Stimulated activated CD8-positive, alpha-beta memory T cell treated with anti-CD3 and anti-CD28 coated beads, Interleukin-15, amount 100 ng/mL, for 4 hours (primary cell): Measurements from ENCODE around the gene CCDC138.
"Not testable (repeated sequence)": the region's sequence is repeated elsewhere in the genome, so short reads cannot be mapped to it uniquely, and the experiment has no call there.

Experiments
- DNase-seq, 2 donors: peaks; one replicate each; pipeline ENCODE4 v3.0.0-alpha.2; 2020; ENCODE audit warnings: low read depth in 2 of 2

The CCDC138 gene

DNA sequence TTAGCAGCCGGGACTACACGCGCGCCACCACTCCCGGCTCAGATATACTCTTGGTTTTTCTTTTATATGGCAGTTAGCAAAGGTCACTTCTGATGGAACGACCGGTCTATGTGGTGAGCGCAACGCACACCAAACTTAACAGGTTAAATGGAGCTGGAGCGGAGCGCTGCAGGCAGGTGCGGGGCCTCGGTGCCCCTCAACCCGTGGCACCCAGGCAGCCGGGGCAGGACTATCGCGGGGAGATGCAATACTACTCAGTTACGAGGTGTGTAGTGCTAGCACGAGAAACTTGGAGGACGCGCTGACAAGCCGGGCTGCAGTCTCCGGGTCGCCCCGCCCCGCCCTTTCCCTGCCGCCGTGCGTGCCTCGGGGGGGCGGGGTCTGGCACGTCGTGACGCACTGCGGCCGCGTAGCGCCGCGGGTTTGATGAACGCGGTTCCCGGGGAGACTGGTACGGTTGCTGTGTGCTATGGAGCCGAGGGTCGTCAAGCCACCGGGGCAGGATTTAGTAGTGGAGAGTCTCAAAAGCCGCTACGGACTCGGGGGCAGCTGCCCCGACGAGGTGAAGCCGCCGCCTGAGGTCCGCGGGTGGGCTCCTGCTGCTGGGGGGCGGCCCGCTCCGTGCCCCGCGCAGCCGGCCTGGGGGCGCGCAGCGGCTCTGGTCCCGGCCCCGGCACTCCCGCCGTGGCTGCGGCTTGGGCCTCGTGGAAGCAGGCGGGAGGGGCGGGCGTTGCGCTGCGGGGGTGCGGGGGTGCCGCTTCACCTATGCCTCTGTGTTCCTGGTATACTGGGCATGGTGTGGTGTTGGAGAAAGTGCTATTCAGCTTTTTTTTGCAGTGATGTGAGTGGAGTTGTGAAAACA, at the start of gene CCDC138:
TSS of gene CCDC138 (plus strand) at position 418 of the 862 bp plus-strand sequence. CDS start at position 470, 52 bp downstream.
- DNase-seq, result peak; percentile 78 to 81

GRCh38 chr2:108757973-108758372, 28.6 kb upstream of the CCDC138 start:
- DNase-seq, result not testable (repeated sequence)

GRCh38 chr2:108762618-108763017, 24.0 kb upstream of the CCDC138 start:
- not testable (repeated sequence) for DNase-seq

DNA sequence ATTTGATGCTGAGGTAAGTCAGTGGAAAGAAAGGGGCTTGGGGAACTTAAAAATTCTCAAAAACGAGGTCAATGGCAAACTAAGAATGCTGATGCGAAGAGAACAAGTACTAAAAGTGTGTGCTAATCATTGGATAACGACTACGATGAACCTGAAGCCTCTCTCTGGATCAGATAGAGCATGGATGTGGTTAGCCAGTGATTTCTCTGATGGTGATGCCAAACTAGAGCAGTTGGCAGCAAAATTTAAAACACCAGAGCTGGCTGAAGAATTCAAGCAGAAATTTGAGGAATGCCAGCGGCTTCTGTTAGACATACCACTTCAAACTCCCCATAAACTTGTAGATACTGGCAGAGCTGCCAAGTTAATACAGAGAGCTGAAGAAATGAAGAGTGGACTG, 19.9 kb upstream of the CCDC138 start:
- not testable (repeated sequence) for DNase-seq

- DNase-seq, result not testable (repeated sequence)
Observed at GRCh38 chr2:108767859-108768258, 18.7 kb upstream of the CCDC138 start.

DNA sequence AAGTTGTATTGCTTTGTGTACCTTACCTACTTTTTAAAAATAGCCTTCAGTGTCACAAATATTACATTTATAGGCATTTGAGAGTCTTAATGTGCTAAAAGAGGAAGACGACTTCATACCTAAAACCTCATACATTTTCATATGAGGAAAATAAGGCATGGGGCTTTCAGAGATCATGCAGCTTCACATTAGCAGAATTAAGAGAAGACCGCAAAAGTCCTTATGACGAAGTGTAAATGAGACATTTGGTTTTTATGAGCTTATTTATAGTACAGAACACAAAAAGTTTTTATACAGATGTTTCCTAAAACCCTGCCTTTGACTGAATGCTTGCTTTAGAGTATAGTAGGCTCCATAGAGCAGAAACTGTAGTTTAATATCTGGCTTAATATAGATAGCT, 10.1 kb upstream of the CCDC138 start:
- no peak for DNase-seq

- DNase-seq, result no peak
Observed at GRCh38 chr2:108778857-108779256, 7.7 kb upstream of the CCDC138 start.

GRCh38 chr2:108786008-108786353, 590 bp upstream of the CCDC138 start:
- DNase-seq, result no peak

DNA sequence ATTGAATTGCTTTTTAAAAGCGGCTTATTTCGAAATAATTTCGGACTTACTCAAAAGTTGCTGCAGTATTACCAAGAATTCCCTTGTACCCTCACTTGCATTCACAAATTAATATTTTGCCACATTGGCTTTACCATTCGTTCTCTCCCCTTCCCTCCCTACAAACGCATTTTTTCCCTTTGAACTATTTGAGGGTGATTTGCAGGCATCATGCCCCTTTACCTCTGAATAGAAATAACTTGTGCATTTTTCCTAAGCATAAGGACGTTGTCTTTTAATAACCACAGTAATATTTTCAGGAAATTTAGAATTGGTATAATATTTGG, 608 bp downstream of the CCDC138 start:
- no peak for DNase-seq

- DNase-seq, result no peak
Observed at GRCh38 chr2:108803045-108803736, 16.6 kb downstream of the CCDC138 start.

DNA sequence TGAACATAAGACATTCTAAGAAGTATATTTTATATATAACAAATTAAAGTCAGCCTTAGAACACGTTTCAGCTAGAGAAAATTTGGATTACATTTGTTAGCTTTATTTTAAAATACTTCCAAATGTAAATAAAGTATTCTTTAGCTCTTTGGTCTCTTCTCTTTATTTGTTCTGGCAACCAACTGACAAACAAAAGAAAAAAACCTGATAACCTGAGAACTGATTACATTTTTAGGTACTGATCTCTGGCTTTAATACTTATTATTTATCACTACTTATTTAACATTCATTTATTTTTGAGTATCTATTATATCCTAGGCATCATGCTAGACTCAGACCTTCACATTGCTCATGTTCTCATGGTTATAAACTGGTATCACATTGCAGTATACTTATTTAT, 18.5 kb downstream of the CCDC138 start:
- no peak for DNase-seq

- DNase-seq, result no peak
Observed at GRCh38 chr2:108805782-108806181, 19.2 kb downstream of the CCDC138 start.

GRCh38 chr2:108806371-108807113, 20.0 kb downstream of the CCDC138 start:
- no peak for DNase-seq

DNA sequence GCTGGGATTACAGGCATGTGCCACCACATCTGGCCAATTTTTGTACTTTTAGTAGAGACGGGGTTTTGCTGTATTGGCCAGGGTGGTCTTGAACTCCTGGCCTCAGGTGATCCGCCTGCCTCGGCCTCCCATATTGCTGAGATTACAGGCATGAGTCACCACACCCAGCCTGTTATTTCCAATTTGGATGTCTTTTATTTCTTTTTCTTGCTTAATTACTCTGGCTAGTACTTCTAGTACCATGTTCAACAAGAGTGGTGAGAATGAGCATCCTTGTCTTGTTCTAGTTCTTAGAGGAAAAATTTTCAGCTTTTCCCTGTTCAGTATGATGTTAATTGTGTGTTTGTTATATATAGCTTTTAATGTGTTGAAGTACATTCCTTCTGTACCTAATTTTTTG, 23.4 kb downstream of the CCDC138 start:
- DNase-seq, result no peak

- DNase-seq, result no peak
Observed at GRCh38 chr2:108810993-108811957, 24.7 kb downstream of the CCDC138 start.

GRCh38 chr2:108813732-108814131, 27.2 kb downstream of the CCDC138 start:
- no peak for DNase-seq

DNA sequence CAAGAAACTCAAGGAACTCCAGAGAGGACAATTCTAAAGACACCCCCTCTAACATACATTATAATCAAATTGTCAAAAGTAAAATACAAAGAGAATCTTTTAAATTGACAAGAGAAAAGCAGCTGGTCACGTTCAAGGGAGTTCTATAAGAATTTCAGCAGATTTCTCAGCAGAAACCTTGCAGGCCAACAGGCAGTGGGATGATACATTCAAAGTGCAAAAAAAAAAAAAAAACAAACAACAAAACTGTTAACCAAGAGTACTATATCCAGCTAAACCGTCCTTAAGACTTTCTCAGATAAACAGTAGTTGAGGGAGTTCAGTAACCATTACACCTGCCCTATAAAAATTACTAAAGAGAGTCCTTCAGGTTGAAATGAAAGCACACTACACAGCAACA, 33.9 kb downstream of the CCDC138 start:
- DNase-seq, result no peak

- DNase-seq, result no peak
Observed at GRCh38 chr2:108823286-108823685, 36.7 kb downstream of the CCDC138 start.

DNA sequence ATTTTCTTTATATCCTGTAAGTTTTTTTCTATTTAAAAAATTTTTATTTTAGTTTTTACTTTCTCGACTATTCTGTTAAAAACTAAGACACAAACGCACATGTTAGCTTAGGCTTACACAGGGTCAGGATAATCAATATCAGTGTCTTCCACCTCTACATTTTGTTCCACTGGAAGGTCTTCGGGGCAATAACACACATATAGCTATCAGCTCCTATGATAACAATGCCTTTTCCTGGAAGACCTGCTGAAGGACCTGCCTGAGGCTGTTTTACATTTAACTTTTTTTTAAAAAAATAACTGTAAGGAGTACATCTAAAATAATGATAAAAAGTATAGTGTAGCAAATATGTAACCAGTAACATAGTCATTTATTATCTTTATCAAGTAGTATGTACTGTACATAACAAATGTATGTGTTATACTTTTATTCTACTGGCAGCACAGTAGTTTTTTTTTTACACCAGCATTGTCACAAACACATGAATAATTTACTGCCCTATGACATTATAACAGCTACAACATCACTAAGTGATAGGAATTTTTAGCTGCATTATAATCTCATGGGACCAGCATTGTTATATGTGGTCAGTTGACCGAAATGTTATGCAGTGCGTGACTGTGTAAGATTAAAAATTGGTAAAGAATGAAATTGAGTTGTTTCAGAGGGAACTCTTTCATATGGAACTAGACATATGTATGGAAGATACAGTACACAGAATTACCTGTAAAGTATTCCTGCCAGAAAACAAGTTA, 37.9 kb downstream of the CCDC138 start:
- DNase-seq, result no peak

GRCh38 chr2:108825254-108825653, 38.7 kb downstream of the CCDC138 start:
- DNase-seq, result no peak

DNA sequence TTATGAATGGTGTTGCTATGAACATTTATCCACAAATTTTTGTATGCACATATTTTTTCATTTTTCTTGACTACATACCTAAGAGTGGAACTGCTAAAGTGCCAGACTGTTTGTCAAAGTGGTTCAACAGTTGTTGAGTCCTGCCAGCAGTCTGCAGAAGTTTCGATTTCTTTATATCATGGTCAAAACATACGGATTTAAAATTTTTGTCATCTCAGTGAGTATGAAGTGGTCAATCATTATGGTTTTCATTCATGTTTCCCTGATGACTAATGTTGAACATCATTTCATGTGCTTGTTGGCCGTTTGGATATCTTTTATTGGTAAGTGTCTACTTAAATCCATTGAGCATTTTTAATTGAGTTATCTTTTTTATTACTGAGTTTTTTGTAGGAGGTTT, 39.2 kb downstream of the CCDC138 start:
- DNase-seq, result no peak
